Mesenchymal stem cell (in vitro differentiated cells and primary cell): Measurements from ENCODE around the gene SYNM.

ENCODE experiments used
- DNase-seq: peaks from one replicate; pipeline ENCODE4 v3.0.0-alpha.2; 2013
- H2AFZ ChIP-seq: one replicate; pipeline ENCODE4 v1.6.1; 2013; ENCODE audit warnings: low read depth, mild to moderate bottlenecking, control low read depth, inconsistent platforms, low read length, moderate library complexity
- H2AK5ac ChIP-seq: 2 replicates; pipeline ENCODE4 v1.6.1; 2013; ENCODE audit warnings: low read length, moderate library complexity, mild to moderate bottlenecking, inconsistent platforms; ENCODE audit not compliant: severe bottlenecking
- H2BK120ac ChIP-seq: one replicate; pipeline ENCODE4 v1.6.1; 2013; ENCODE audit warnings: low read depth, mild to moderate bottlenecking, inconsistent platforms, low read length, moderate library complexity
- H2BK12ac ChIP-seq, 2 experiments: one replicate each; pipeline ENCODE4 v1.6.1; 2013; ENCODE audit warnings: inconsistent platforms in 2 of 2, low read length in 2 of 2, mild to moderate bottlenecking in 2 of 2, moderate library complexity in 2 of 2, control low read depth in 1 of 2
- H2BK15ac ChIP-seq: one replicate; pipeline ENCODE4 v1.6.1; 2013; ENCODE audit warnings: mild to moderate bottlenecking, low read depth, inconsistent platforms; ENCODE audit not compliant: poor library complexity, severe bottlenecking
- H2BK5ac ChIP-seq: 2 replicates; pipeline ENCODE4 v1.6.1; 2013; ENCODE audit warnings: low read depth, mild to moderate bottlenecking, low read length, control low read depth, inconsistent platforms; ENCODE audit not compliant: poor library complexity, severe bottlenecking
- H3K14ac ChIP-seq, 2 experiments: one replicate each; pipeline ENCODE4 v1.6.1; 2013; ENCODE audit warnings: inconsistent platforms in 2 of 2, low read length in 2 of 2, control low read depth in 1 of 2, mild to moderate bottlenecking in 1 of 2, moderate library complexity in 1 of 2
- H3K18ac ChIP-seq, 2 experiments: one replicate each; pipeline ENCODE4 v1.6.1; 2013; ENCODE audit warnings: inconsistent platforms in 2 of 2, low read length in 2 of 2, control low read depth in 1 of 2, low read depth in 1 of 2, mild to moderate bottlenecking in 1 of 2
- H3K23ac ChIP-seq, 2 experiments: one replicate each; pipeline ENCODE4 v1.6.1; 2013; ENCODE audit warnings: inconsistent platforms in 2 of 2, low read length in 2 of 2, mild to moderate bottlenecking in 2 of 2, moderate library complexity in 2 of 2, control low read depth in 1 of 2
- H3K27ac ChIP-seq: 2 replicates; pipeline ENCODE4 v1.5.1; 2013; ENCODE audit warnings: mild to moderate bottlenecking, moderate library complexity, low read length, control low read depth, inconsistent platforms; ENCODE audit not compliant: poor library complexity, severe bottlenecking
- H3K27me3 ChIP-seq, 2 experiments: 2 replicates each; pipeline versions ENCODE4 v1.6.1 to v1.7.0; 2013; ENCODE audit warnings: low read length in 2 of 2, mild to moderate bottlenecking in 2 of 2, moderate library complexity in 2 of 2, control low read depth in 1 of 2, inconsistent platforms in 1 of 2; ENCODE audit not compliant: control insufficient read depth in 1 of 2, insufficient read depth in 1 of 2
- H3K36me3 ChIP-seq, 2 experiments: 2 replicates each; pipeline versions ENCODE4 v1.6.1 to v1.7.0; 2013; ENCODE audit warnings: low read length in 2 of 2, control low read depth in 1 of 2, inconsistent platforms in 1 of 2, low read depth in 1 of 2, mild to moderate bottlenecking in 1 of 2; ENCODE audit not compliant: insufficient read depth in 2 of 2, control insufficient read depth in 1 of 2
- H3K4ac ChIP-seq, 2 experiments: one replicate each; pipeline ENCODE4 v1.6.1; 2013; ENCODE audit warnings: inconsistent platforms in 2 of 2, low read length in 2 of 2, mild to moderate bottlenecking in 2 of 2, moderate library complexity in 2 of 2, control low read depth in 1 of 2, low read depth in 1 of 2
- H3K4me1 ChIP-seq: 2 replicates; pipeline ENCODE4 v1.6.1; 2013; ENCODE audit warnings: low read depth, low read length, control low read depth; ENCODE audit not compliant: control insufficient read depth, insufficient read depth
- H3K4me2 ChIP-seq: 2 replicates; pipeline ENCODE4 v1.6.1; 2013; ENCODE audit warnings: low read length, mild to moderate bottlenecking, inconsistent platforms; ENCODE audit not compliant: poor library complexity, severe bottlenecking
- H3K4me3 ChIP-seq, 2 experiments: 2 replicates each; pipeline versions ENCODE4 v1.5.1 to v1.7.0; 2013; ENCODE audit warnings: low read length in 2 of 2, mild to moderate bottlenecking in 2 of 2, control low read depth in 1 of 2, low read depth in 1 of 2; ENCODE audit not compliant: insufficient read depth in 1 of 2
- H3K79me1 ChIP-seq: replicated peaks from 2 replicates; pipeline ENCODE4 v1.6.1; 2013; ENCODE audit warnings: mild to moderate bottlenecking, control low read depth, low read length, inconsistent platforms; ENCODE audit not compliant: poor library complexity, severe bottlenecking
- H3K9ac ChIP-seq: 2 replicates; pipeline ENCODE4 v1.7.0; 2013; ENCODE audit warnings: mild to moderate bottlenecking, low read length, moderate library complexity
- H3K9me3 ChIP-seq: 2 replicates; pipeline ENCODE4 v1.7.0; 2013; ENCODE audit warnings: mild to moderate bottlenecking, low read length; ENCODE audit not compliant: control insufficient read depth
- H4K8ac ChIP-seq: one replicate; pipeline ENCODE4 v1.6.1; 2013; ENCODE audit warnings: inconsistent platforms, mild to moderate bottlenecking, low read length, moderate library complexity
- H4K91ac ChIP-seq: one replicate; pipeline ENCODE4 v1.6.1; 2013; ENCODE audit warnings: mild to moderate bottlenecking, low read length, inconsistent platforms
- WGBS: methylation state at CpG from one replicate; pipeline ENCODE4 v1.1.7; 2013; ENCODE audit warnings: mixed read lengths; 5-methylcytosine and 5-hydroxymethylcytosine counted together

SYNM gene

GRCh38 chr15:99170476-99171065, 65.7 kb downstream of the SYNM start:
- H2BK120ac ChIP-seq, result no peak overlapping the region
- no peak for DNase-seq
- H3K14ac ChIP-seq, result peak overlapping the region in 1 of 2 experiments; percentile 35
- peak overlapping the region in 1 of 2 experiments; percentile 9 for H3K23ac ChIP-seq
- no peak overlapping the region for H3K9ac ChIP-seq
- no peak overlapping the region for H3K4me3 ChIP-seq
- no peaks in the 10 kb centered on the region for H3K27me3 ChIP-seq
- H3K27ac ChIP-seq, result no peak overlapping the region
- no peaks in the 10 kb centered on the region for H3K9me3 ChIP-seq
- H3K4me1 ChIP-seq, result peaks cover 2% of the 10 kb centered on the region
- H3K79me1 ChIP-seq, result peaks cover 6% of the 10 kb centered on the region
- no peak overlapping the region for H3K4ac ChIP-seq
- H3K18ac ChIP-seq, result no peak overlapping the region
- H3K36me3 ChIP-seq, result peaks cover 64 to 67% of the 10 kb centered on the region in 2 experiments
- H3K4me2 ChIP-seq, result no peak overlapping the region
- no peak overlapping the region for H2BK15ac ChIP-seq
- H2BK12ac ChIP-seq, result no peak overlapping the region
- H4K91ac ChIP-seq, result no peak overlapping the region
- WGBS, result 88% methylated on average over 7 of the region's 7 CpGs
- H4K8ac ChIP-seq, result no peak overlapping the region
- no peak overlapping the region for H2AFZ ChIP-seq
- H2AK5ac ChIP-seq, result no peak overlapping the region
- H2BK5ac ChIP-seq, result no peak overlapping the region

DNA sequence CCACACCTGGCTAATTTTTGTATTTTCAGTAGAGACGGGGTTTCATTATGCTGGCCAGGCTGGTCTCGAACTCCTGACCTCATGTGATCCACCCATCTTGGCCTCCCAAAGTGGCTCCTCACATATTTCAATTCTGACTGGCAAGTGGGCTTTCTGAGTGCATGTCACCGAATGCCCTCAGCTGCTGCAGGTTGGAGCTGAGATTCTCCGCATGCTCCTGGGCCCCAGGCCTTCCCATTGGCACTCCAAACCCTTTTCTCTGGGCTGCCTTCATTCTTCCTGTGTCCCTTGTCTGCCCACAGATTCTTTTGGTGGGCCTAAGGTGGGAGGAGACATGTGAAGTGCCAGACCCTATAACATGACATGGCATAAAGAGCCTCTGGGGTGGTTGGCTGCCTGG, 67.3 kb downstream of the SYNM start:
- peaks cover 56 to 60% of the 10 kb centered on the region in 2 experiments for H3K36me3 ChIP-seq
- no peaks in the 10 kb centered on the region for H3K9me3 ChIP-seq
- DNase-seq, result no peak
- H3K27me3 ChIP-seq, result no peaks in the 10 kb centered on the region
- peaks cover 2% of the 10 kb centered on the region for H3K4me1 ChIP-seq
- H4K91ac ChIP-seq, result no peak overlapping the region
- H3K27ac ChIP-seq, result no peak overlapping the region
- no peak overlapping the region for H3K9ac ChIP-seq
- H3K79me1 ChIP-seq, result peaks cover 9% of the 10 kb centered on the region
- H3K4ac ChIP-seq, result no peak overlapping the region
- H3K23ac ChIP-seq, result no peak overlapping the region
- WGBS, result 98% methylated on average over 4 of the region's 4 CpGs
- no peak overlapping the region for H3K18ac ChIP-seq
- H2AFZ ChIP-seq, result no peak overlapping the region
- H3K4me2 ChIP-seq, result no peak overlapping the region
- H3K14ac ChIP-seq, result no peak overlapping the region
- no peak overlapping the region for H2AK5ac ChIP-seq
- H2BK120ac ChIP-seq, result no peak overlapping the region
- no peak overlapping the region for H4K8ac ChIP-seq
- peak overlapping the region in 1 of 2 experiments; percentile 11 for H2BK12ac ChIP-seq
- H2BK5ac ChIP-seq, result no peak overlapping the region
- no peak overlapping the region for H3K4me3 ChIP-seq
- H2BK15ac ChIP-seq, result no peak overlapping the region

- Histone ChIP-seq H3K9me3 (no peaks in the 10 kb centered on the region), H3K27me3 (no peaks in the 10 kb centered on the region), H3K18ac (peak overlapping the region in 1 of 2 experiments; percentile 6), H3K79me1 (peaks cover 9% of the 10 kb centered on the region), H3K9ac (no peak overlapping the region), H4K8ac (no peak overlapping the region), H2BK12ac (no peak overlapping the region), H3K4me1 (peaks cover 2% of the 10 kb centered on the region), H3K36me3 (peaks cover 51 to 59% of the 10 kb centered on the region in 2 experiments), H3K4ac (no peak overlapping the region), H2AFZ (no peak overlapping the region), H3K4me3 (no peak overlapping the region), H3K14ac (no peak overlapping the region), H3K4me2 (no peak overlapping the region), H3K23ac (no peak overlapping the region), H2AK5ac (no peak overlapping the region), H2BK15ac (no peak overlapping the region), H3K27ac (no peak overlapping the region), H2BK120ac (no peak overlapping the region), H2BK5ac (no peak overlapping the region), H4K91ac (no peak overlapping the region)
- DNase-seq, result no peak
- 100% methylated on average over 2 of the region's 3 CpGs for WGBS
Observed at GRCh38 chr15:99172989-99173388, 68.1 kb downstream of the SYNM start.

- Histone ChIP-seq H2BK15ac (no peak overlapping the region), H2BK120ac (no peak overlapping the region), H3K4me2 (no peak overlapping the region), H3K23ac (no peak overlapping the region), H3K9me3 (no peaks in the 10 kb centered on the region), H4K91ac (no peak overlapping the region), H3K4me3 (no peak overlapping the region), H3K14ac (no peak overlapping the region), H2BK5ac (no peak overlapping the region), H3K4ac (no peak overlapping the region), H3K9ac (no peak overlapping the region), H3K27ac (no peak overlapping the region), H3K18ac (peak overlapping the region in 1 of 2 experiments; percentile 72), H4K8ac (no peak overlapping the region), H2AK5ac (no peak overlapping the region), H3K36me3 (peaks cover 49% of the 10 kb centered on the region in 2 experiments), H3K79me1 (peaks cover 7% of the 10 kb centered on the region), H2AFZ (no peak overlapping the region), H2BK12ac (peak overlapping the region in 1 of 2 experiments; percentile 5), H3K27me3 (no peaks in the 10 kb centered on the region), H3K4me1 (no peaks in the 10 kb centered on the region)
- DNase-seq, result peak; percentile 55
- WGBS, result 47% methylated on average over 15 of the region's 15 CpGs
Observed at GRCh38 chr15:99174567-99175395, 69.9 kb downstream of the SYNM start.
